GM18502 (cell line): ENCODE measurements around the gene A3GALT2.

ENCODE experiments used
- ATAC-seq: cut with Tn5 transposase; IDR thresholded peaks from one replicate; pipeline ENCODE4 v1.9.1; 2021; ENCODE audit warnings: mild to moderate bottlenecking; ENCODE audit not compliant: unreplicated experiment, poor library complexity

A3GALT2 gene

GRCh38 chr1:33351281-33351660 is 30.4 kb upstream of the A3GALT2 start:
- no peak for ATAC-seq

DNA sequence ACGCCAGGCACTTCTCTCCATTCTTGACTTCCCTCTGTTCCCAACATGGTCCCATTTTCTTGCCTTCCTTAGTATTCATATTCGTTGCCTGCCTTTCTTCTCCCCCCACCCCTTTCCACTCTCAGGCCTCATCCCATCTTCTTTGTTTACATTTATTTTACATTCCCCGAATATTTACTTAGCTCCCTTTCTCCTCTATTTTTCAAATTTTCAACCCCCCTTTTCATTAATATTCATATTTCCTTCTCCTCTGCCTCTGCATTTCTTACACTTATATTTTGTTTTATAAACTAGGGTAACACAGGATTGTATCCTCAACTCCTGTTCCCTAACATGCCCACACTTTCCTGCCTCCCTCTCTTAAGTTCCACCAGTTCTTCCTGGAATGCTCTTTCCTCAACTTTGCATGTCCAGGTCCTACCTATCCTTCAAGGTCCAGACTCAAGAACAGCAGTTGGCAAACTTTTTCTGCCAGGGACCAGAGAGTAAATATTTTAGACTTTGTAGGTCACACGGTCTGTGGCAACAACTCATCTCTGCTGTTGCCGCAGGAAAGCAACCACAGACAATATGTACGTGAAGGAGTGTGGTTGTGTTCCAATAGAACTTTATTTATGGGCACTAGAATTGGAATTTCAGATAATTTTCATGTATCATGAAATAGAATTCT is 29.8 kb upstream of the A3GALT2 start:
- no peak for ATAC-seq

- peak; percentile 74 for ATAC-seq
These were observed 29.1 kb upstream of the A3GALT2 start for GRCh38 chr1:33349778-33350610.

GRCh38 chr1:33349081-33349759 is 28.3 kb upstream of the A3GALT2 start:
- ATAC-seq, result peak; percentile 38

GRCh38 chr1:33348676-33349080 is 27.8 kb upstream of the A3GALT2 start:
- ATAC-seq, result no peak

GRCh38 chr1:33348194-33348593 is 27.3 kb upstream of the A3GALT2 start:
- ATAC-seq, result no peak

GRCh38 chr1:33347650-33347992 is 26.7 kb upstream of the A3GALT2 start:
- no peak for ATAC-seq

DNA sequence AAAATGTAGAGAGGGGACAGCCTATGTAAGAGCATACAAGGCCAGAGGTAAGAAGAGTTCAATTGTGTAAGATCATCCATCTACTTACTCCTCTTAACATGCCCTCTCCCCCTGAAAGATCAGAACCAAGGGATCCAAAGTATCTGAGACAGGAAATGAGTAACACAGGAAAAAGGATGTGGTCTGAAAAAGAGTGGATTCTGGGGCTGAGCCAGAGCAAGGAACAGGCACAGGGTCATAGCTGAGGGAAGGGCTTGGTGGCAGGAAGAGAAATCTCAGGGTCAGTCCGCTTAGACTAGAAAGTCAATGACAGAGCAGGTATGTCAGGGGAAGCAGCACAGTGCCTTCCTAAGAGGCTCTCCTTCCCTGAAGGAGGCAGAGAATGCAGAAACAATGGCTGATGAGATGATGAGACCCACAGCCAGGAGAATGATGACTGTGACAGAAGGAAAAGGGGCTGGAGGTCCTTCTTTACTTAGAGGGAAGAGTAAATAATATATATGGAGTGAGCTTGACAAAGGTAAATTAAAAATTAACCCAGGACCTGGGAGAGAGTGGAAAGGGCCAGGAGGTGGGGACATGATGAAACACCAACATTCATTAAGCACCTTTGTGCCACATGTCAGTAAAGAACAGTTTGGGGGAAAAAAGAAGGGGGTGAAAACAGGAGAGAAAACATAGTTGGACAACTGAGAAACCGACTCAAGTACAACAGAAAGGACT is 26.2 kb upstream of the A3GALT2 start:
- no peak for ATAC-seq

GRCh38 chr1:33346533-33346926 is 25.6 kb upstream of the A3GALT2 start:
- ATAC-seq, result no peak

GRCh38 chr1:33344896-33345560 is 24.1 kb upstream of the A3GALT2 start:
- no peak for ATAC-seq

DNA sequence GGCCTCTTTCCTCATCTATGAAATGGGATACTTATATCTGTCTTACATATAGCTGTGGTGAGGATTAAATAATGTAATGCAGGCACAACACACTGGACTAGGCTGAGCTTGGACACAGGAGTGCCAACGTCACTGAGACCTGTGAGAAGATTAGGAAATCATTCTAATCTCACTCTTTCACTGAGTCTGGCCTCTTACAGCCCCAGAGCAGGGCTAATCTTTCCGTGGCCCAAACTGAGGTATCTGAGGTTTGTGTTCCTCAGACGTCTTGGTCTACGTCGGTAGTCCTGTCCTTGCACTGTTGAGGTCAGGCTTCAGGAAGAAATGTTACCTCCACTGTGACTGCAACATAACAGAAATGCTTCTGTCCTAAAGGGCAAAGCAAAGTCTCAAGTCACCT is 22.6 kb upstream of the A3GALT2 start:
- ATAC-seq, result no peak

- no peak for ATAC-seq
These were observed 21.3 kb upstream of the A3GALT2 start for GRCh38 chr1:33342041-33342723.

- ATAC-seq, result no peak
These were observed 20.3 kb upstream of the A3GALT2 start for GRCh38 chr1:33341190-33341589.

DNA sequence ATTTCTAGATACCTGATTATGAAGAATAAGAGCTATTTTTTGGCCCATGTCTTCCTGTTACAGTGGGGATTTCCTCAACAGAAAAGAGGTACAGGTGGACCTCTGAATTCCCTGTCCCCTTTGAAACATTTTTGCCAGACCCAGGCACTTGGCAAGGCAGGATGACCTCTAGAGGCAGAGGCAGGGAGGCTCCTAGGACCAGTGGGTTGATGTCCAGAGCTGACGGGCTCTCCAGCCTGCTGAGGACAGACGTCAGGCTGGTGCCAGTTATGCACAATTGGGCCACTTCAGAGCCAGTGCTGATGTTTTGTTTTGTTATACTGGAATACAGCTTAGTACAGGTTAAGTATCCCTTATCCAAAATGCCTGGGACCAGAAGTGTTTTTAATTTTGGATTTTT is 18.5 kb upstream of the A3GALT2 start:
- ATAC-seq, result no peak

- no peak for ATAC-seq
These were observed 17.7 kb upstream of the A3GALT2 start for GRCh38 chr1:33338440-33339211.

GRCh38 chr1:33338048-33338439 is 17.1 kb upstream of the A3GALT2 start:
- ATAC-seq, result no peak

DNA sequence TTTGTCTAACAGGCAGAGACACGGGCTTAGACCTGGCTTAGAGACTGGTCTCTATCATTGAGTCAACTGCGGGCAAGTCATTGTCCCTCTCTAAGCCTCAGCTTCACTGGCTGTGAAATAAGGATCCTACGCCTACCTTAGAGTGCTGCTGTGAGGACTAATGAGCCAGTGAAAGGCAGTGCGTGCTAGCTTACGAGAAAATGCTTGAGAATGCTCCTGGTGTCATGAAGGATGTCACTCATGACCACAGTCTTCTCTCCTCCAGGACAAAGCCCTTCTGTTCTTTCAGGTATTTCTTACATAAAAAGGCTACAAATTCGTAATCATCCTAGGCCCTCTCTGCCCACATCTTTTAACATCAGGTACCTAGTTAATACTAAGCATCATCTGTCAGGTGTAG is 16.5 kb upstream of the A3GALT2 start:
- no peak for ATAC-seq

DNA sequence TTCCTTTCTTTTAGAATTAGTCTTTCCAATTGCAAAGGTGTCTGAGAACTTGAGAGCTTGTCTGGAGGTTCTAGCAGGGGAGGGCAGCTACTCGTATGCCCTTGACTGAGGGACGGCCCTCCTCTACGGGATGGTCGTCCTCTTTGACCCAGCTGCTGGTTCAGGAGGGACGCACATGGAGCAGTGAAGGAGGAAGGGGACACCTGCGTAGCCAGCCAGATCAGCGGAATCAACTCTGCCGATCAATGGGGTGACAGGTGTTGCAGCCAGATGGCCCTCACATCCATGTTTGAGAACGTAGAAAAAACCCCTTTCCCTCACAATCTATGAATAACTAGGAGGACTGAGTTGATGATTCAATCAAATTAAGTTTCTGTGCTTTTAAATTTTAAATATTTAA is 15.7 kb upstream of the A3GALT2 start:
- no peak for ATAC-seq

- ATAC-seq, result no peak
These were observed 14.1 kb upstream of the A3GALT2 start for GRCh38 chr1:33335020-33335419.
